Measurements from ENCODE around the gene PRSS38.

DNA sequence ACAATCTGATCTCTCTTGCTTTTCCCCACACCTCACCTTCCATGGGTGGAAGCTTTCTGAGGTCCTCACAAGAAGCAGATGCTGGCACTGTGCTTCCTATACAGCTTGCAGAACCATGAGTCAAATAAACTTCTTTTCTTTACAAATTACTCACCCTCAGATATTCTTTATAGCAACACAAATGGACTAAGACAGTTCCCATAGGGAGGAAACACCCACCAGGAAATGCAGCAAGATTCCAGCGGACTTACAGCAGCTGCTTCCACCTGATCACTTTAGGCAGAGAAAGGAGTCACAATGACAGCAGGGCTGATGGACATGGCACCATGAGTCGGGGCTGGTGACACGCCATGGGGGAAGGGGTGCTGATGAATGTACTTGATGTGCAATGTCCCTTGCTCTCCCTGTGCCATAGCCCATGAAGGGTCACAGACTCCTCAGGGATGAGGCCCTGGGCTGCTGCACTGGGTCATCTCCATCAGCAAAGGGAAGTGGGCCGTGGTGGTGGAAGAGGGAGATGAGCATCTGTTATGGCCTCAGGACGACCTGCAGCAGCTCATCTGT is 53.9 kb downstream of the PRSS38 start:
- TF ChIP-seq, protein P1, sequence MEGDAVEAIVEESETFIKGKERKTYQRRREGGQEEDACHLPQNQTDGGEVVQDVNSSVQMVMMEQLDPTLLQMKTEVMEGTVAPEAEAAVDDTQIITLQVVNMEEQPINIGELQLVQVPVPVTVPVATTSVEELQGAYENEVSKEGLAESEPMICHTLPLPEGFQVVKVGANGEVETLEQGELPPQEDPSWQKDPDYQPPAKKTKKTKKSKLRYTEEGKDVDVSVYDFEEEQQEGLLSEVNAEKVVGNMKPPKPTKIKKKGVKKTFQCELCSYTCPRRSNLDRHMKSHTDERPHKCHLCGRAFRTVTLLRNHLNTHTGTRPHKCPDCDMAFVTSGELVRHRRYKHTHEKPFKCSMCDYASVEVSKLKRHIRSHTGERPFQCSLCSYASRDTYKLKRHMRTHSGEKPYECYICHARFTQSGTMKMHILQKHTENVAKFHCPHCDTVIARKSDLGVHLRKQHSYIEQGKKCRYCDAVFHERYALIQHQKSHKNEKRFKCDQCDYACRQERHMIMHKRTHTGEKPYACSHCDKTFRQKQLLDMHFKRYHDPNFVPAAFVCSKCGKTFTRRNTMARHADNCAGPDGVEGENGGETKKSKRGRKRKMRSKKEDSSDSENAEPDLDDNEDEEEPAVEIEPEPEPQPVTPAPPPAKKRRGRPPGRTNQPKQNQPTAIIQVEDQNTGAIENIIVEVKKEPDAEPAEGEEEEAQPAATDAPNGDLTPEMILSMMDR (IDR thresholded peaks at IDR 0.05) = no peak
- no peak for TF ChIP-seq POLR2A (IDR thresholded peaks at IDR 0.05)
